ENCODE measurements around the gene CACNA2D3.

- TF ChIP-seq CTCF (IDR thresholded peaks at IDR 0.05) = no peak
- no peak for TF ChIP-seq POLR2A (IDR thresholded peaks at IDR 0.05)
- TF ChIP-seq POLR2AphosphoS5 (IDR thresholded peaks at IDR 0.05) = no peak
Measured at GRCh38 chr3:54641226-54642014, 519.1 kb downstream of the CACNA2D3 start.

Measured in transverse colon (tissue), 4 donors.